ENCODE measurements around the gene SEZ6. TPM values are rescaled to one million over a fixed set of nuclear protein-coding genes. Genes with fewer than 3 reads are reported as not detected.

SEZ6 gene
- total RNA-seq, 1 experiment from 2014 or later: not detected

DNA sequence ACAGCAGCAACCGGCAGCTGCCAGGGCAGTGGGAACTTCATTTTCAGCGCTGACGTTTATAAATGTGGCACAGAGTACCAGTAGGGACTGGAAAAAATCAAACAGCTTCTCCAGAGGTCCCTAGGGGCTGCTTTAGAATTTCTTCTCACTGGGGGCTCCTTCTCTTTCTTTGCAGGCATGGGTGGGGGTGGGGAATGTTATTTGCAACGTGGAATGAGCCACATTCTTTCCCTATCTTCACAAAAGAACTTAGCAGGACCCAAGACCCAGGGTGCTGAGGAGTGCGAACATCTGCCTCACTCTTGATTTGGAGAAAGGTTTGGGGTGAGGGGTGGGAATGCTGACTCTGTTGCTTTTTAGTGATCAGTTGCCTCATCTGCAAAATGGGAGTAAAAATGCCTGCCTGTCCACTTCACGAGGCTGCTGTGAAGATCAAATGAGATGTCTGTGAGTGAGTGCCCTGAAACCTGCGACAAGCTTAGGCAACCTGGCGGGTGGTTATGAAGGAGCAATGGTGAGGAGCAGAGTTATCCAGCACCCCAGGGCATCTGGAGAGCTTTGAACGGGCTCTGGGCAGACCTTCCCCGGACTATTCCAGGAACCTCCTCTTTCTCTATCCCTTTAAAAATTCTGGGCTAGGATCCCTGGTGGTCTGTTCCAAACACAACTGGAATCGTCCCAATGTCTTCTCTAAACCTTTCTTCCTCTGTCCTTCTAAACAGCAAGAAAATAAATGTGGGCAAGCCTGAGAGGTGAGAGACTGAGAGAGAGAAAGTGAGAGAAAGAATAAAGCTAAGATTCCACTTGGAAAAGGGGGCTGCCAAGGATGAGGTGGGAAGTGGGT, 26.4 kb upstream of the SEZ6 start:
- Histone ChIP-seq H3K4me3 (ENCODE audit: low read depth in 2 of 2, low read length in 2 of 2) (no peak overlapping the region), H3K27me3 (ENCODE audit: control insufficient read depth, insufficient read depth, low read length) (peaks cover 38% of the 10 kb centered on the region), H3K4me1 (ENCODE audit: control insufficient read depth, insufficient read depth, low read length) (no peaks in the 10 kb centered on the region), H3K9me3 (ENCODE audit: control insufficient read depth, insufficient read depth, low read depth, low read length) (peaks cover 11% of the 10 kb centered on the region; the same call in 1 of the 2 replicates), H3K36me3 (ENCODE audit: control insufficient read depth, insufficient read depth, low read length) (no peaks in the 10 kb centered on the region), H3K27ac (ENCODE audit: low read length) (no peak overlapping the region)
- no peak for DNase-seq (ENCODE audit: low read depth, low spot score)
- CTCF ChIA-PET: no interaction called here
- in situ Hi-C loops (cut with HindIII; ENCODE audit: low pct_unique_long_range_greater_than_20kb, low sequenced_read_pairs): no loop called here
- POLR2A ChIA-PET: no interaction called here
- no peak for ATAC-seq
- TF ChIP-seq, protein P1, sequence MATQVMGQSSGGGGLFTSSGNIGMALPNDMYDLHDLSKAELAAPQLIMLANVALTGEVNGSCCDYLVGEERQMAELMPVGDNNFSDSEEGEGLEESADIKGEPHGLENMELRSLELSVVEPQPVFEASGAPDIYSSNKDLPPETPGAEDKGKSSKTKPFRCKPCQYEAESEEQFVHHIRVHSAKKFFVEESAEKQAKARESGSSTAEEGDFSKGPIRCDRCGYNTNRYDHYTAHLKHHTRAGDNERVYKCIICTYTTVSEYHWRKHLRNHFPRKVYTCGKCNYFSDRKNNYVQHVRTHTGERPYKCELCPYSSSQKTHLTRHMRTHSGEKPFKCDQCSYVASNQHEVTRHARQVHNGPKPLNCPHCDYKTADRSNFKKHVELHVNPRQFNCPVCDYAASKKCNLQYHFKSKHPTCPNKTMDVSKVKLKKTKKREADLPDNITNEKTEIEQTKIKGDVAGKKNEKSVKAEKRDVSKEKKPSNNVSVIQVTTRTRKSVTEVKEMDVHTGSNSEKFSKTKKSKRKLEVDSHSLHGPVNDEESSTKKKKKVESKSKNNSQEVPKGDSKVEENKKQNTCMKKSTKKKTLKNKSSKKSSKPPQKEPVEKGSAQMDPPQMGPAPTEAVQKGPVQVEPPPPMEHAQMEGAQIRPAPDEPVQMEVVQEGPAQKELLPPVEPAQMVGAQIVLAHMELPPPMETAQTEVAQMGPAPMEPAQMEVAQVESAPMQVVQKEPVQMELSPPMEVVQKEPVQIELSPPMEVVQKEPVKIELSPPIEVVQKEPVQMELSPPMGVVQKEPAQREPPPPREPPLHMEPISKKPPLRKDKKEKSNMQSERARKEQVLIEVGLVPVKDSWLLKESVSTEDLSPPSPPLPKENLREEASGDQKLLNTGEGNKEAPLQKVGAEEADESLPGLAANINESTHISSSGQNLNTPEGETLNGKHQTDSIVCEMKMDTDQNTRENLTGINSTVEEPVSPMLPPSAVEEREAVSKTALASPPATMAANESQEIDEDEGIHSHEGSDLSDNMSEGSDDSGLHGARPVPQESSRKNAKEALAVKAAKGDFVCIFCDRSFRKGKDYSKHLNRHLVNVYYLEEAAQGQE (IDR thresholded peaks at IDR 0.05; ENCODE audit: insufficient read depth in 1 of 2, low read depth in 2 of 2, low read length in 1 of 2): no peak
- TF ChIP-seq SIN3A (IDR thresholded peaks at IDR 0.05; ENCODE audit: borderline replicate concordance, insufficient read depth, low read depth, low read length) (no peak), POLR2AphosphoS5 (IDR thresholded peaks at IDR 0.05; ENCODE audit: low read depth, low read length) (no peak), TCF7L2 (IDR thresholded peaks at IDR 0.05; ENCODE audit: low read depth, low read length) (no peak)
- TF ChIP-seq, protein P2, sequence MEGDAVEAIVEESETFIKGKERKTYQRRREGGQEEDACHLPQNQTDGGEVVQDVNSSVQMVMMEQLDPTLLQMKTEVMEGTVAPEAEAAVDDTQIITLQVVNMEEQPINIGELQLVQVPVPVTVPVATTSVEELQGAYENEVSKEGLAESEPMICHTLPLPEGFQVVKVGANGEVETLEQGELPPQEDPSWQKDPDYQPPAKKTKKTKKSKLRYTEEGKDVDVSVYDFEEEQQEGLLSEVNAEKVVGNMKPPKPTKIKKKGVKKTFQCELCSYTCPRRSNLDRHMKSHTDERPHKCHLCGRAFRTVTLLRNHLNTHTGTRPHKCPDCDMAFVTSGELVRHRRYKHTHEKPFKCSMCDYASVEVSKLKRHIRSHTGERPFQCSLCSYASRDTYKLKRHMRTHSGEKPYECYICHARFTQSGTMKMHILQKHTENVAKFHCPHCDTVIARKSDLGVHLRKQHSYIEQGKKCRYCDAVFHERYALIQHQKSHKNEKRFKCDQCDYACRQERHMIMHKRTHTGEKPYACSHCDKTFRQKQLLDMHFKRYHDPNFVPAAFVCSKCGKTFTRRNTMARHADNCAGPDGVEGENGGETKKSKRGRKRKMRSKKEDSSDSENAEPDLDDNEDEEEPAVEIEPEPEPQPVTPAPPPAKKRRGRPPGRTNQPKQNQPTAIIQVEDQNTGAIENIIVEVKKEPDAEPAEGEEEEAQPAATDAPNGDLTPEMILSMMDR (IDR thresholded peaks at IDR 0.05): no peak
- no TSS peak for BruUV-seq (replicated peaks)
- intact Hi-C loops (cut with micrococcal nuclease; ENCODE audit: unreplicated experiment): no loop called here

DNA sequence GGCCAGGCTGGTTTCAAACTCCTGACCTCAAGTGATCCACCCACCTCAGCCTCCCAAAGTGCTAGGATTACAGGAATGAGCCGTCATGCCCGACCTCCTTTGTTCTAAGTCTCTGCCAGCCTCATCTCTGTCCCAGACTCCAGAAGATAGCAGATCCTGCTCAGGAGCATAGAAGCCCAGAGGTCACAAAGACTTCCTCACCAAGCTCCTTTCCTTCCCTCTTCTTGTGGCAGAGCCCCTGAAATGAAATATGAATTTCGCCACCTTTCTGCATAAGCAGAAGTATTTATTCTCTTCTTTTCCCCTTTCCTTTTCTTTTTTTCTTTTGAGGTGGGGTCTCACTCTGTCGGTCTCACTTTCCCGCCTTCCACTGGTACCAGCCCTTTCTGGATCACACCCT, 25.7 kb upstream of the SEZ6 start:
- no peak for ATAC-seq
- peaks cover 33% of the 10 kb centered on the region for H3K27me3 ChIP-seq (ENCODE audit: control insufficient read depth, insufficient read depth, low read length)
- H3K9me3 ChIP-seq (ENCODE audit: control insufficient read depth, insufficient read depth, low read depth, low read length): peaks cover 11% of the 10 kb centered on the region; the same call in 1 of the 2 replicates
- DNase-seq (ENCODE audit: low read depth, low spot score): no peak
- intact Hi-C loops (cut with micrococcal nuclease; ENCODE audit: unreplicated experiment): no loop called here
- no peaks in the 10 kb centered on the region for H3K36me3 ChIP-seq (ENCODE audit: control insufficient read depth, insufficient read depth, low read length)
- POLR2A ChIA-PET: interaction anchor here (0.6 kb wide), 1 partner anchor 10 kb away, joined by 7 read pairs; no protein-coding TSS in a partner anchor
- in situ Hi-C loops (cut with HindIII; ENCODE audit: low pct_unique_long_range_greater_than_20kb, low sequenced_read_pairs): no loop called here
- H3K4me1 ChIP-seq (ENCODE audit: control insufficient read depth, insufficient read depth, low read length): no peaks in the 10 kb centered on the region
- CTCF ChIA-PET: no interaction called here
- no peak for TF ChIP-seq TCF7L2 (IDR thresholded peaks at IDR 0.05; ENCODE audit: low read depth, low read length)
- TF ChIP-seq SIN3A (IDR thresholded peaks at IDR 0.05; ENCODE audit: borderline replicate concordance, insufficient read depth, low read depth, low read length): no peak
- TF ChIP-seq POLR2AphosphoS5 (IDR thresholded peaks at IDR 0.05; ENCODE audit: low read depth, low read length): no peak
- TF ChIP-seq, protein P1 (IDR thresholded peaks at IDR 0.05; ENCODE audit: insufficient read depth in 1 of 2, low read depth in 2 of 2, low read length in 1 of 2): no peak
- TF ChIP-seq, protein P2 (IDR thresholded peaks at IDR 0.05): no peak
- no peak overlapping the region for H3K4me3 ChIP-seq (ENCODE audit: low read depth in 2 of 2, low read length in 2 of 2)
- H3K27ac ChIP-seq (ENCODE audit: low read length): no peak overlapping the region
- BruUV-seq (replicated peaks): no TSS peak

All from Panc1 (cell line).